D721Med (cell line): ENCODE results near the gene TFAP2D.

ENCODE experiments used
- DNase-seq: peaks from one replicate; pipeline ENCODE4 v3.0.0; 2011; ENCODE audit warnings: low spot score; ENCODE audit not compliant: insufficient read length
- FAIRE-seq: peaks from 2 replicates; lab custom pipeline; 2011; peaks lifted over from hg19 to GRCh38; lab: Jason Lieb, UNC
- TF ChIP-seq, protein P1 (sequence below): IDR thresholded peaks from 2 replicates; pipeline ENCODE4 v1.5.1; 2012; ENCODE audit warnings: mild to moderate bottlenecking, control low read depth; ENCODE audit not compliant: insufficient read depth; ENCODE audit errors: missing control alignments

TFAP2D gene

GRCh38 chr6:50711686-50712085, 1.6 kb upstream of the TFAP2D start:
- TF ChIP-seq, protein P1, sequence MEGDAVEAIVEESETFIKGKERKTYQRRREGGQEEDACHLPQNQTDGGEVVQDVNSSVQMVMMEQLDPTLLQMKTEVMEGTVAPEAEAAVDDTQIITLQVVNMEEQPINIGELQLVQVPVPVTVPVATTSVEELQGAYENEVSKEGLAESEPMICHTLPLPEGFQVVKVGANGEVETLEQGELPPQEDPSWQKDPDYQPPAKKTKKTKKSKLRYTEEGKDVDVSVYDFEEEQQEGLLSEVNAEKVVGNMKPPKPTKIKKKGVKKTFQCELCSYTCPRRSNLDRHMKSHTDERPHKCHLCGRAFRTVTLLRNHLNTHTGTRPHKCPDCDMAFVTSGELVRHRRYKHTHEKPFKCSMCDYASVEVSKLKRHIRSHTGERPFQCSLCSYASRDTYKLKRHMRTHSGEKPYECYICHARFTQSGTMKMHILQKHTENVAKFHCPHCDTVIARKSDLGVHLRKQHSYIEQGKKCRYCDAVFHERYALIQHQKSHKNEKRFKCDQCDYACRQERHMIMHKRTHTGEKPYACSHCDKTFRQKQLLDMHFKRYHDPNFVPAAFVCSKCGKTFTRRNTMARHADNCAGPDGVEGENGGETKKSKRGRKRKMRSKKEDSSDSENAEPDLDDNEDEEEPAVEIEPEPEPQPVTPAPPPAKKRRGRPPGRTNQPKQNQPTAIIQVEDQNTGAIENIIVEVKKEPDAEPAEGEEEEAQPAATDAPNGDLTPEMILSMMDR, result no peak
- DNase-seq, result no peak
- FAIRE-seq, result no peak

GRCh38 chr6:50712291-50712690, 1.0 kb upstream of the TFAP2D start:
- no peak for FAIRE-seq
- TF ChIP-seq, protein P1, result no peak
- no peak for DNase-seq

DNA sequence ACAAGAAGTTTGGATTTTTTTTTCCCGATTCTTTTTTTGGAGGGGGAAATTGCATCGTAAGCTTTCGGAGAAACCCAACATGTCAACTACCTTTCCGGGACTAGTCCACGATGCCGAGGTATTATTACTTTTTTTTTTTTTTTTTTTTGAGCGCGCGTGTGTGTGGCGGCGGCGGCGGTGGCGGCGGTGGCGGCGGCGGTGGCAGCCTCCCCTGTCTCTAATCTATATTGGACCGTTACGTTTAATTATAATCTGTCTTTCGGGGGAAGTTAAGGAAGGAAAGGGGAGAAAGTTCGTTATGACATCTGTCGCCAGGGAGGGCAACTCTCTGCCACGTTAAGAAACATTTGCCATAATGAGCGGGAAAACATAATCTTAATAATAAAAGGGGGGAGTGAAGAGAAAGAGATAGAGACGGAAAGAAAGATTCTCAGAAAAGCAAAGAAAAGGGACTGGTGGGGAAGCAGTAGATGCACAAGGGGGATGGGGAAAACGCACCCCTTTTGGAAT, 706 bp downstream of the TFAP2D start:
- FAIRE-seq, result no peak
- DNase-seq, result no peak
- TF ChIP-seq, protein P1, result no peak

DNA sequence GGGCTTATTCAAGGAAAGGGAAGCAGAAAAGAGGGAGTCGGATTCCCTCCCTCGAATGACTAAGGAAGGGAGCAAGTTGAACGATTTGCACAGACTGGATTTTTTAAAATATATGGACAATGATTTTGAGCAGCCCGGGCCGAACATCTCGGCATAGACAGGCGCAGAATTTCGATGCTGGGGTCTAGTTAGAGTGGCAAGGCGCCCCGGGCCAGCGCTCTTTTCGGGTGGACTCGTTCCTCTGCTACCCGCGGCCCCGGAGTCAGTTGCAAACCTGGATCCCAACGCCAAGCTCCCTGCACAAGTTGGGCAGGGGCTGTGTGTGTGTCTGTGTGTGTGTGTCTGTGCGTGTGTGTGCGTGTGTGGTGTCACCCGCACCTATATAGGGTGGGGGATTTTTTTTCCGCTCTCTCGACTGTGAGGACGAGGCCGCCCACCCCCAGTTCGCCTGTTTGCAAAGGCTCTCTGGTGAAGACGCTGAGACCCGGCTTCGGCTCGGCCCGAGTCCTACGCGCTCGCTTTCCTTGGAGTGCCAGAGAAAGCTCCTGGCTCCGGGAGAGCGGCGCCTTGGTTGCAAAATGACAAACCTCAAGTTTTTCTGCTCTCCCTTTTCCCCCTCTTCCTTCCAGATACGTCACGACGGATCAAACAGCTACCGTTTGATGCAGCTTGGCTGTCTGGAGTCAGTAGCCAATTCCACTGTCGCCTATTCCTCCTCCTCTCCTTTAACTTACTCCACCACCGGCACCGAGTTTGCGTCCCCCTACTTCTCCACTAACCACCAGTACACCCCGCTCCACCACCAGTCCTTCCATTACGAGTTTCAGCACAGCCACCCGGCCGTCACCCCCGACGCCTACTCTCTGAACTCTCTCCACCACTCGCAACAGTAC, 1.4 kb downstream of the TFAP2D start:
- DNase-seq, result no peak
- TF ChIP-seq, protein P1, result no peak
- FAIRE-seq, result no peak

DNA sequence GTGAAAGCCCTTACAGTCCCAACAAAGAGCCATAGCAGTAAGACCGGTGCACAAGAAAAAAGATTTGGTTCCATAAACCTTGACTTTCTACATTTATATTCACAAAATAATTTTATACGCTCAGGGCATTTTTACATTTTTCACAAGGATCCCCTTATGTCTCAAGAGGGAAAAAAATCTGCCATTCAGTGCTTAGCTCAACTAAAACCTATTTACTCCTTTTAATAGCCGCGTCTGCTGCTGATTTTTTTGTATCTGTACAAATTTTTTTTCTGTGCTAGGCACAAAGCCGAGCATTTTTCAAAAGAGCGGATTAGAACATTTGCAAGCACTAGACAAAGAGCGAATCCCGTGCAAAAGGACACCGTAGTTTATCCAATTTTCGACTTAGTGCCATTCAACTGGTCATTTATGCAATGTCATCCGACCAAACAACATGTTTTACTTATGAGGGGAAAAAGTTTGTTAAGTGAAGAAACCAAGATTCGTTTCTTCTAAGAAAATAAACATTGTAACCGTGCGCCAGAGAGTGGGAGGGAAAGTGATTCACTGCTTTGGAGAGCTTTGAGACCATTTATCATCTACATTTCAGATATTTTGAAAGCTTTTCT, 3.7 kb downstream of the TFAP2D start:
- TF ChIP-seq, protein P1, result no peak
- DNase-seq, result no peak
- FAIRE-seq, result no peak

- DNase-seq (no peak), FAIRE-seq (no peak)
- TF ChIP-seq, protein P1, result no peak
These were observed 4.6 kb downstream of the TFAP2D start for GRCh38 chr6:50717734-50718457.
